CD4-positive, alpha-beta T cell treated with Interleukin-6 at 100 ng/mL for 8 hours (primary cell): Measurements from ENCODE around the gene ANTXR1.
"Not testable (repeated sequence)": the region's sequence is repeated elsewhere in the genome, so short reads cannot be mapped to it uniquely, and the experiment has no call there.

Source experiments
- DNase-seq: peaks from one replicate; pipeline ENCODE4 v3.0.0-alpha.2; 2020; ENCODE audit warnings: mixed read lengths, low spot score

The ANTXR1 gene

GRCh38 chr2:69238449-69239031 lies 225.6 kb downstream of the ANTXR1 start:
- no peak for DNase-seq

DNA sequence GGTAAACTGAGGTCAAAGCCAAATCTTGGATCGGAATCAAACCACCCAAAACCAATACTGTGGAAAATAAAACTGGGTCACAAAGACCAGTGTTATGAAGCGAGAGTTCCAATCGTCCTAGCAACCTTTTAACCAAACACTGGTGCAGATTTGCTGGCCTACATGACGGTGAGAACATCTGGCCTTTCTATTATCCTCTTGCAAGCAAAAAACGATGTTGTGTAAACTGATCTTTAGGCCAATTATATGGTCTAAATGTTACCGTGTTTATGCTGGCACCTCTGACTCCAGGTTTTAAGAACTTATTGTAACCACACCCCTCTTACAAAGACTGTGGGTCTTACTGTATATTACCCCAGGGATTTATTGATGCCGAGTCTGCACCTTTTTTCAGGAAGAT lies 228.1 kb downstream of the ANTXR1 start:
- no peak for DNase-seq

- no peak for DNase-seq
Observed at GRCh38 chr2:69241664-69242514, 228.9 kb downstream of the ANTXR1 start.

- DNase-seq, result no peak
Observed at GRCh38 chr2:69242651-69243051, 229.7 kb downstream of the ANTXR1 start.

GRCh38 chr2:69243652-69244051 lies 230.7 kb downstream of the ANTXR1 start:
- DNase-seq, result no peak

GRCh38 chr2:69244882-69245281 lies 231.9 kb downstream of the ANTXR1 start:
- no peak for DNase-seq

GRCh38 chr2:69247583-69247982 lies 234.6 kb downstream of the ANTXR1 start:
- no peak for DNase-seq

DNA sequence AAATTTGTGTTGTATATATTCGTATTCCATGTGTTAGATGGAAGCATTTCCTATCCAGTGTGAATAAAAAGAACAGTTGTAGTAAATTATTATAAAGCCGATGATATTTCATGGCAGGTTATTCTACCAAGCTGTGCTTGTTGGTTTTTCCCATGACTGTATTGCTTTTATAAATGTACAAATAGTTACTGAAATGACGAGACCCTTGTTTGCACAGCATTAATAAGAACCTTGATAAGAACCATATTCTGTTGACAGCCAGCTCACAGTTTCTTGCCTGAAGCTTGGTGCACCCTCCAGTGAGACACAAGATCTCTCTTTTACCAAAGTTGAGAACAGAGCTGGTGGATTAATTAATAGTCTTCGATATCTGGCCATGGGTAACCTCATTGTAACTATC lies 235.3 kb downstream of the ANTXR1 start:
- no peak for DNase-seq

GRCh38 chr2:69250981-69251380 lies 238.0 kb downstream of the ANTXR1 start:
- no peak for DNase-seq

GRCh38 chr2:69251943-69252342 lies 239.0 kb downstream of the ANTXR1 start:
- DNase-seq, result no peak

DNA sequence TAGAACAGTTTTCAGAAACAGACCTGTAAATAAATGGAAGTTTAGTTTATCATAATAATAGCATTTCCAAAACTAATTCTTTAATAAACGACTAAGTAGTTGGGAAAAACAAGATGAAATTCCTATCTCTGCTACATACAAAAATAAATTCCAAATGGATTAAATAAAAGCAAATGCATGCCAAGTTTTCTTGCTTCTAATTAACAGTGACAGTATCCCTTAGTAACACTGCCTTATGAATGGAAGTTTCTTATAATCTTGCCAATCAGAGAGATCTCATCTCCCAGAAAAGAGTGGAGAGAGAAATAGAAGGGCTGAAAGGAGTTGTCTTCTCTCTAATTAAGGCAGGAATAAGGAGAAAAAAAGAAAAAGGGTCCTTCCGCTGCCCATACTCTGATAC lies 240.1 kb downstream of the ANTXR1 start:
- DNase-seq, result no peak

GRCh38 chr2:69253611-69254301 lies 240.8 kb downstream of the ANTXR1 start:
- no peak for DNase-seq

DNA sequence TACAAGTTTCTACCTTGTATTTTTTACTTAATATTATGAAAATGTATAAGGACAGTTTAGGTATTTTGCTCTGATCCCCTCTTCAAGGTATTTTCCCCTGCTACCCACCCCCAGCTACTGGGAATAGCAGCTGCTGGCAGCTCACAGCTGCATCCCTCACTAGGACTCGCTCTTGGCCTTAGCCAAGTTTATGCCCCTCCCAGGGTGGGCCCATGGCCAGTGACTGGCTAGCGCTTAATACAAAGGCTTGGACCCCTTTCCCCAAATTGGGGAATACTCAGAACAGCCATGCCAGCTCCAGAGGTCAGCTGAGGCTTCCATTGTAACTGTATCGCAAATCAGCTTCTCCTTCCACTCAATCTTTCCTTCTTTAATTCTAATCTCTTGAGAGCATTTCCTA lies 242.8 kb downstream of the ANTXR1 start:
- DNase-seq, result no peak

- DNase-seq, result not testable (repeated sequence)
Observed at GRCh38 chr2:69259994-69260591, 247.1 kb downstream of the ANTXR1 start.

GRCh38 chr2:69260666-69261065 lies 247.7 kb downstream of the ANTXR1 start:
- DNase-seq, result no peak

DNA sequence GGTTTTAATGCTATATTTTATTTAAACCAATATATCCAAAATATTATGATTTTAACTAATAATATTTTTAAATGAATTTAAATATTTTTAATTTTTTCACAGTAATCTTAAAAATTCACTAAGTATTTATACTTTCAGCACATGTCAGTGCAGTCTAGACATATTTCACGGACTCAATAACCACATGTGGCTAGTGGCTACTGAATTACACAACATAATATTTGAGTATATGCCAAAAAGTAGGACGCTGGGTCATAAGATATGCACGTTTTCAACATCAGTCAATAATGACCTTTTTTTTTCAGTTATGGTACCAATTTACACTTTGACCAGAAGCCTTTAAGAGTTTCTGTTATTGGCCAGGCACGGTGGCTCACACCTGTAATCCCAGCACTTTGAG lies 256.4 kb downstream of the ANTXR1 start:
- no peak for DNase-seq

GRCh38 chr2:69271831-69272257 lies 258.9 kb downstream of the ANTXR1 start:
- DNase-seq, result no peak

DNA sequence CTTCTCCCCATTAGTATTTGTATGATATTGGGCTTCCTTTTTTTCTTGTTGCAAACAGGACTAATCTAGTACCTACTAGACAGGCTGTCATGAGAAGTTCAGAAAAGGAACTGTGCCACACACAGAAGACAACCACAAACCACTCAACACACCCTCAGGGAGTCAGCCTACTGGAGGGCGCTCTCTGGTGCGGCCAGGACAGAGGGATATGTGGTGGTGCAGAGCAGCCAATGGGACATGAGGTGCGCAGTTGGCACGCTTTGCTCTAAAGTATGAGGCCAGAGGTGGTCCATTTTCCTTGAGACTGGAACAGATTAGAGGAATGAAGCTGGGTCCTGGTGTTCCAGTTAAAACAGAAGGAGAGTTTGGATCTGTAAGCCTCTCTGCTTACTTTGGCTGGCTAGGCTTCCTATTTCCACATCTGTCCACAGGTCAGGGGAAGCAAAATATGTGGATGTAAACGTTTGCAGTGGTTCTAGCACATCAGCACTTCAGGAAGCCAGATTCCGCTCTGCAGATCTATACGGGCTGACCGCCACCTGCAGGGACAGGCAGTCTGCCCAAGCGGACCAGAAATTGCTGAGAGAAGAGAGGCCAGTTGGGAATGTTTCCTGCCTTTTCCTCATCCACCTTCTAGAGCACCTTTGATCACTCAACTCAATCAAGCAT lies 260.0 kb downstream of the ANTXR1 start:
- no peak for DNase-seq

DNA sequence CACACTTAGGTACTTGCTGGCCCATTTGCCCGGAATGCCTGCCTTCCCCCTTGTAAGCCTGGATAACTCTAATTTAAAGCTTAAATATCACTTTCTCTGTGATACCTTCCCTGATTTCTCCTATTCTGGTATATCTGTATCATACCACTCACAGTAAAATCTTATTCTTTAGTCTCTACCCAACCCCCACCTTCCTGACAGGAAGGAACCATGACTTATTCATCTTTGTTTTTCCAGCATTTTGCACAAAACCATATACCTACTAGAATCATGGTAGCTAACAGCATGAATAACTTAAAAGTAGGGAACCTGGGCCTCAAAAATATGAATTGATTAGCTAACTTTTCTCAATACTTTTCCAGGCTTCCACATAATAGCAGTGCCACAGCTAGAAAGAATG lies 262.5 kb downstream of the ANTXR1 start:
- DNase-seq, result no peak

DNA sequence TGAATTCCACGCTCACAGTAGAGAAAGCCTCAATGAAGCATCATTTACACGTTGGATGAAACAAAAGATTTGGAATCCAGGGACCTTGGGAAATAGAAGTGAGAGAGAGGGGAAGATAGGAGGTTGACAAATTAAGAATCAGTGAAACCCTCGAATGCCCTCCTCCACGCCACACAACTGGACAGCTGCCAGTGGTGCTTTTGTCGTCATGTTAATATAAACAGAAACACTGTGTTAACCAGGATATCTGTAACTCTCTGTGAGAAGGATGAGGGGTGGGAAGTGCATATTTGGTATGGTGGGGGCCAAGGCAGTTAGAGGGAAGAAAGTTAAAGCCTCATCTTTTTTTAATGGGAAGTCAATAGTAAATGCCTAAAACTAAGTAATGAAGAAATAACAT lies 265.4 kb downstream of the ANTXR1 start:
- no peak for DNase-seq

DNA sequence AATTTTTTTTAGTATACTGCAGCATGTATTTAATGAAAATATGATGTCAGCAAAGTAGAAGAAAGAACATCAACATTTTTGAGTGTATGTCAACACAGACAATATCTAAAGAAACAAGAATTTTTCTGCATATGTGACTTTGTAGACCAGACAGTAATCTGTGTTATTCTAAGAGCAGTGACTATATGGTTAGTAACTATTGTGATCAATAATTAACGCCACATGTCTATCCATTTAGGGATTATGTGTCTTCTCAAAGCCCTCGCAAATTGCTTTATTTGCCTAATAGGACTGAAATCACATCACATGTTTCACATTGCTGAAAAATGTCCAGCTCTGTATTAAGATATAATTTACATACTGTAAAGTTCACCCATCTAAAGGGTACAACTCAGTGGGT lies 266.2 kb downstream of the ANTXR1 start:
- DNase-seq, result no peak
